ENCODE measurements around the gene TSPAN8.

DNA sequence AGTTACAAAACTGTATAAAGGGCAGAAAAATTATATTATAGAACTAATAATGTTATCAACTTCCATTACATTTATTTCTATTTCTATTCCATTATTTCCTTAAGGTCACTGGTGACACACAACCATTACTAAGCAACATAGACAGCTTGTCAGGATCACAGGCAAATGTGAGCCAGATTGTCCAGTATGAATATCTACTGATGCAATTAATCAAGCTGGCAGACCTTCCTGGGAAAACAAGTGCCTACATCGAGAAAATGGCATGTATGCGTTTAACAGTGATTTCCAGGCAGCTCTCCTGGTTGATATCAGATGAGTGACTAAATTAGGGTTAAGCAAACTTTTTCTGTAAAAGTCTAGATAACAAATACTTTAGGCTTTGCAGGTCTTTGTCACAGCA lies 36.9 kb upstream of the TSPAN8 start:
- TF ChIP-seq, protein P1, sequence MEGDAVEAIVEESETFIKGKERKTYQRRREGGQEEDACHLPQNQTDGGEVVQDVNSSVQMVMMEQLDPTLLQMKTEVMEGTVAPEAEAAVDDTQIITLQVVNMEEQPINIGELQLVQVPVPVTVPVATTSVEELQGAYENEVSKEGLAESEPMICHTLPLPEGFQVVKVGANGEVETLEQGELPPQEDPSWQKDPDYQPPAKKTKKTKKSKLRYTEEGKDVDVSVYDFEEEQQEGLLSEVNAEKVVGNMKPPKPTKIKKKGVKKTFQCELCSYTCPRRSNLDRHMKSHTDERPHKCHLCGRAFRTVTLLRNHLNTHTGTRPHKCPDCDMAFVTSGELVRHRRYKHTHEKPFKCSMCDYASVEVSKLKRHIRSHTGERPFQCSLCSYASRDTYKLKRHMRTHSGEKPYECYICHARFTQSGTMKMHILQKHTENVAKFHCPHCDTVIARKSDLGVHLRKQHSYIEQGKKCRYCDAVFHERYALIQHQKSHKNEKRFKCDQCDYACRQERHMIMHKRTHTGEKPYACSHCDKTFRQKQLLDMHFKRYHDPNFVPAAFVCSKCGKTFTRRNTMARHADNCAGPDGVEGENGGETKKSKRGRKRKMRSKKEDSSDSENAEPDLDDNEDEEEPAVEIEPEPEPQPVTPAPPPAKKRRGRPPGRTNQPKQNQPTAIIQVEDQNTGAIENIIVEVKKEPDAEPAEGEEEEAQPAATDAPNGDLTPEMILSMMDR (conservative IDR thresholded peaks at IDR 0.05): no peak
- no peak for TF ChIP-seq ZFX (IDR thresholded peaks at IDR 0.05)
